H1 (cell line): Measurements from ENCODE around the gene TNXB. TPM values are rescaled to one million over a fixed set of nuclear protein-coding genes. Genes with fewer than 3 reads are reported as not detected.
A peak's percentile ranks its signal among the peaks of the same experiment; 100 is the strongest.

Source experiments
- CTCF ChIA-PET: fragments of 300-600 bp; sonication (Branson Sonifier 250); formaldehyde crosslinking; loops from one replicate; lab custom pipeline; 2021; ENCODE audit not compliant: partially characterized antibody; lab: Charles Lee
- POLR2A ChIA-PET: fragments of 300-600 bp; sonication (Branson Sonifier 250); formaldehyde crosslinking; loops from one replicate; lab custom pipeline; 2021; ENCODE audit warnings: inconsistent platforms; ENCODE audit not compliant: partially characterized antibody; lab: Charles Lee
- DNase-seq, 2 experiments: peaks; one replicate each; pipeline versions ENCODE4 v3.0.0 to v3.0.0-alpha.2; 2010 to 2022; ENCODE audit warnings: low spot score in 2 of 2, low read depth in 1 of 2, mixed read lengths in 1 of 2
- FAIRE-seq: peaks from 2 replicates; lab custom pipeline; 2011; peaks lifted over from hg19 to GRCh38; lab: Jason Lieb, UNC
- H2AFZ ChIP-seq: 2 replicates; pipeline ENCODE4 v1.8.1; 2012; ENCODE audit warnings: low read length, inconsistent platforms
- H2AK5ac ChIP-seq: 2 replicates; pipeline ENCODE4 v1.6.1; 2013; ENCODE audit warnings: low read depth, low read length
- H2BK120ac ChIP-seq: replicated peaks from 2 replicates; pipeline ENCODE3; 2013; ENCODE audit warnings: low read depth, low read length, inconsistent platforms
- H2BK12ac ChIP-seq: 2 replicates; pipeline ENCODE4 v1.6.1; 2013; ENCODE audit warnings: low read depth, low read length
- H2BK15ac ChIP-seq: 2 replicates; pipeline ENCODE4 v1.6.1; 2013; ENCODE audit warnings: low read length
- H2BK20ac ChIP-seq: 2 replicates; pipeline ENCODE4 v1.6.1; 2013; ENCODE audit warnings: low read length
- H2BK5ac ChIP-seq: 2 replicates; pipeline ENCODE4 v1.6.1; 2013; ENCODE audit warnings: low read depth, low read length
- H3K14ac ChIP-seq: 2 replicates; pipeline ENCODE4 v1.6.1; 2013; ENCODE audit warnings: inconsistent platforms; ENCODE audit not compliant: insufficient read length
- H3K18ac ChIP-seq: 2 replicates; pipeline ENCODE4 v1.6.1; 2013; ENCODE audit warnings: low read length; ENCODE audit errors: extremely low read depth
- H3K23ac ChIP-seq: 2 replicates; pipeline ENCODE4 v1.6.1; 2013; ENCODE audit warnings: inconsistent platforms; ENCODE audit not compliant: insufficient read length
- H3K23me2 ChIP-seq: 2 replicates; pipeline ENCODE4 v1.6.1; 2013; ENCODE audit warnings: low read depth, low read length
- H3K27ac ChIP-seq: 2 replicates; pipeline ENCODE4 v1.6.1; 2011; ENCODE audit warnings: low read depth, low read length, inconsistent platforms
- H3K27me3 ChIP-seq, 4 experiments: replicated peaks in 1 of 4; 1 replicate in 1 of 4; 2 replicates in 3 of 4; pipeline versions ENCODE4 v1.6.1 to v1.8.1; 2011 to 2013; ENCODE audit warnings: low read length in 3 of 4, mild to moderate bottlenecking in 3 of 4, inconsistent platforms in 2 of 4, mixed read lengths in 2 of 4, moderate library complexity in 1 of 4; ENCODE audit not compliant: control insufficient read depth in 3 of 4, insufficient read depth in 3 of 4; ENCODE audit errors: extremely low read depth in 1 of 4
- H3K36me3 ChIP-seq, 4 experiments: 2 replicates each; pipeline versions ENCODE4 v1.6.1 to v1.8.1; 2011 to 2013; ENCODE audit warnings: mild to moderate bottlenecking in 4 of 4, low read length in 3 of 4, moderate library complexity in 2 of 4, control low read depth in 1 of 4, inconsistent platforms in 1 of 4; ENCODE audit not compliant: insufficient read depth in 4 of 4, control insufficient read depth in 2 of 4
- H3K4ac ChIP-seq: replicated peaks from 2 replicates; pipeline ENCODE3; 2013; ENCODE audit warnings: low read length, low read depth, mixed read lengths, inconsistent platforms; ENCODE audit not compliant: insufficient read length
- H3K4me1 ChIP-seq, 4 experiments: replicated peaks in 1 of 4; 1 replicate in 1 of 4; 2 replicates in 3 of 4; pipeline versions ENCODE4 v1.6.1 to v1.8.1; 2011 to 2013; ENCODE audit warnings: low read length in 3 of 4, inconsistent platforms in 2 of 4, mixed read lengths in 1 of 4; ENCODE audit not compliant: insufficient read depth in 4 of 4, control insufficient read depth in 3 of 4
- H3K4me2 ChIP-seq, 2 experiments: 2 replicates each; pipeline versions ENCODE4 v1.6.1 to v1.8.1; 2011 to 2013; ENCODE audit warnings: low read depth in 2 of 2, low read length in 2 of 2, control low read depth in 1 of 2, inconsistent platforms in 1 of 2, mild to moderate bottlenecking in 1 of 2; ENCODE audit not compliant: insufficient read depth in 1 of 2
- H3K4me3 ChIP-seq, 4 experiments: fragments of 200-600, 300-600 bp in 1 of 4; sonication (generic), shearing (Covaris generic), sonication (Bioruptor Twin) in 1 of 4; 2 replicates each; pipeline versions ENCODE4 v1.5.1 to v1.8.1; 2011 to 2016; ENCODE audit warnings: low read length in 4 of 4, low read depth in 3 of 4, control low read depth in 2 of 4, inconsistent platforms in 2 of 4, mild to moderate bottlenecking in 2 of 4, mixed read lengths in 1 of 4, moderate library complexity in 1 of 4; ENCODE audit not compliant: insufficient read depth in 2 of 4; ENCODE audit errors: extremely low read depth in 1 of 4
- H3K56ac ChIP-seq: replicated peaks from 2 replicates; pipeline ENCODE3; 2013; ENCODE audit warnings: low read depth, mild to moderate bottlenecking, mixed read lengths, low read length, inconsistent platforms; ENCODE audit not compliant: insufficient read length
- H3K79me1 ChIP-seq: 2 replicates; pipeline ENCODE4 v1.6.1; 2013; ENCODE audit warnings: low read depth, low read length, control low read depth
- H3K79me2 ChIP-seq, 2 experiments: 2 replicates each; pipeline versions ENCODE4 v1.6.1 to v1.8.1; 2012 to 2013; ENCODE audit warnings: low read length in 2 of 2, mild to moderate bottlenecking in 2 of 2, inconsistent platforms in 1 of 2; ENCODE audit not compliant: insufficient read depth in 2 of 2, control insufficient read depth in 1 of 2
- H3K9ac ChIP-seq, 4 experiments: replicated peaks in 1 of 4; 1 replicate in 1 of 4; 2 replicates in 3 of 4; pipeline versions ENCODE4 v1.6.1 to v1.8.1; 2011 to 2013; ENCODE audit warnings: low read depth in 3 of 4, low read length in 3 of 4, control low read depth in 2 of 4, mild to moderate bottlenecking in 2 of 4, moderate library complexity in 2 of 4, inconsistent platforms in 1 of 4; ENCODE audit errors: extremely low read depth in 1 of 4
- H3K9me3 ChIP-seq, 2 experiments: 2 replicates each; pipeline versions ENCODE4 v1.6.1 to v1.8.1; 2012 to 2013; ENCODE audit warnings: mild to moderate bottlenecking in 2 of 2, moderate library complexity in 2 of 2, control low read depth in 1 of 2, inconsistent platforms in 1 of 2, low read depth in 1 of 2, low read length in 1 of 2, mixed read lengths in 1 of 2; ENCODE audit not compliant: insufficient read depth in 2 of 2
- H4K20me1 ChIP-seq, 2 experiments: replicated peaks in 1 of 2; 2 replicates each; pipeline versions ENCODE3 to v1.8.1; 2011 to 2013; ENCODE audit warnings: inconsistent platforms in 2 of 2, low read length in 2 of 2, mild to moderate bottlenecking in 1 of 2; ENCODE audit not compliant: insufficient read depth in 2 of 2, control insufficient read depth in 1 of 2
- H4K5ac ChIP-seq: 2 replicates; pipeline ENCODE4 v1.6.1; 2013; ENCODE audit warnings: low read length, low read depth, mixed read lengths, inconsistent platforms; ENCODE audit not compliant: insufficient read length
- H4K8ac ChIP-seq: 2 replicates; pipeline ENCODE4 v1.8.0; 2013; ENCODE audit warnings: mild to moderate bottlenecking, moderate library complexity, low read length, inconsistent platforms; ENCODE audit not compliant: insufficient read depth; ENCODE audit errors: extremely low read depth
- H4K91ac ChIP-seq: replicated peaks from 2 replicates; pipeline ENCODE3; 2013; ENCODE audit warnings: low read length, mixed read lengths, inconsistent platforms; ENCODE audit not compliant: insufficient read length
- CBX8 ChIP-seq: fragments of 300-800, 300-1000 bp; sonication (generic); IDR thresholded peaks from 2 replicates; pipeline ENCODE4 v1.7.1; 2016; ENCODE audit warnings: low read depth, low read length, borderline replicate concordance
- HDAC6 ChIP-seq: IDR thresholded peaks from one replicate; pipeline ENCODE4 v1.7.1; 2012; ENCODE audit warnings: low read depth, mild to moderate bottlenecking, inconsistent platforms, low read length, moderate library complexity
- JUN ChIP-seq: IDR thresholded peaks from 2 replicates; pipeline ENCODE4 v1.6.1; 2011; ENCODE audit warnings: low read depth, mild to moderate bottlenecking, improper control_type of control experiment, low read length
- POU5F1 ChIP-seq: IDR thresholded peaks from 2 replicates; pipeline ENCODE4 v1.6.1; 2011; ENCODE audit warnings: low read depth, mild to moderate bottlenecking, low read length, moderate library complexity
- WGBS, 2 experiments: shearing (Covaris generic) in 1 of 2; methylation state at CpG; one replicate each; pipeline versions ENCODE4 v1.1.6 to v1.1.7; 2013 to 2015; ENCODE audit warnings: low lambda C conversion rate in 2 of 2, mixed read lengths in 2 of 2, inconsistent platforms in 1 of 2, low coverage in 1 of 2, missing lambda C conversion rate in 1 of 2; ENCODE audit not compliant: insufficient replicate concordance in 2 of 2, insufficient coverage in 1 of 2, insufficient read length in 1 of 2; ENCODE audit errors: extremely low coverage in 1 of 2, missing lambda C conversion rate in 1 of 2; 5-methylcytosine and 5-hydroxymethylcytosine counted together
- polyA plus RNA-seq, 7 experiments: library from polyadenylated mRNA; depleted of rRNA in 3 of 7; stranded (reverse) in 5 of 7; unstranded in 2 of 7; fragments of >200 nt in 5 of 7; fragments of 200-250 nt in 2 of 7; gene quantifications; 1 replicate in 5 of 7; 2 replicates in 1 of 7; 4 replicates in 1 of 7; pipeline versions ENCODE4 v1.2.1 to v1.2.3, GENCODE V29; 2011 to 2013; ENCODE audit warnings: missing spikeins in 2 of 7, mixed read lengths in 2 of 7
- total RNA-seq: library from RNA; stranded (reverse); fragmentation: NEBNext Ultra II Directional; extraction: Animal tissue kit (Norgen Biotek cat#: 25700); gene quantifications from 2 replicates; pipeline ENCODE4 v1.2.1, GENCODE V29; 2021

TNXB gene
- total and polyA plus RNA-seq, 2 of the 8 experiments (the other 6 are each of a cell fraction or from before 2014, with no cell fraction given), result 3.1 to 4.8 TPM

- Histone ChIP-seq H4K20me1 (peaks cover 0 to 1% of the 10 kb centered on the region in 2 experiments), H3K27ac (peak overlapping the region; percentile 98; the same call in 1 of the 2 replicates), H2BK20ac (no peak overlapping the region), H2AFZ (no peak overlapping the region), H2BK15ac (0 out of 2 replicates have a peak overlapping the region, but pooled peaks have one; percentile 37), H3K4me2 (peak overlapping the region; percentile 82 to 98), H2BK12ac (peak overlapping the region; percentile 17; the same call in 1 of the 2 replicates), H3K18ac (no peak overlapping the region), H2BK5ac (no peak overlapping the region), H3K79me2 (peaks cover 0 to 12% of the 10 kb centered on the region in 2 experiments; a peak in 1 of 4 replicates), H3K4ac (no peak overlapping the region), H3K23ac (no peak overlapping the region), H3K23me2 (peaks cover 5% of the 10 kb centered on the region), H3K56ac (no peak overlapping the region), H3K36me3 (peaks cover 0 to 10% (median 4%) of the 10 kb centered on the region in 4 experiments; a peak in 4 of 8 replicates), H4K8ac (no peak overlapping the region), H3K9ac (peak overlapping the region in 3 of 4 experiments; percentile 96 to 97 (median 96); a peak in 6 of 7 replicates), H3K79me1 (peaks cover 2% of the 10 kb centered on the region; the same call in 1 of the 2 replicates), H3K14ac (no peak overlapping the region), H2BK120ac (no peak overlapping the region), H4K91ac (no peak overlapping the region), H4K5ac (no peak overlapping the region), H3K27me3 (no peaks in the 10 kb centered on the region), H3K4me1 (peaks cover 3 to 19% (median 8%) of the 10 kb centered on the region in 4 experiments; a peak in 6 of 7 replicates), H2AK5ac (no peak overlapping the region), H3K4me3 (peak overlapping the region; percentile 95 to 100 (median 99); a peak in 6 of 8 replicates), H3K9me3 (no peaks in the 10 kb centered on the region)
- DNase-seq (no peak), FAIRE-seq (no peak)
- ChIA-PET POLR2A (interaction anchor here (1.0 to 6.5 kb wide), 7 partner anchors 13 to 51 kb away, joined by 3 to 70 read pairs (median 15); partner anchors contain the start of genes AGPAT1, EGFL8, PRRT1 and RNF5), CTCF (interaction anchor here (0.8 to 5.6 kb wide), 8 partner anchors 9 to 62 kb away, joined by 3 to 76 read pairs (median 7); partner anchors contain the start of gene PRRT1)
- no peak for TF ChIP-seq HDAC6
- TF ChIP-seq POU5F1, result no peak
- no peak for TF ChIP-seq JUN
- TF ChIP-seq CBX8, result no peak
- WGBS, 2 experiments, result 86% methylated on average over 8 of the region's 8 CpGs; no CpG with 5 or more reads in 1 of the 2 experiments
Observed at GRCh38 chr6:32126880-32127279, 17.7 kb upstream of the TNXB start.
